Left lung (tissue), 10 donors: Measurements from ENCODE around the gene TEX9. TPM values are rescaled to one million over a fixed set of nuclear protein-coding genes. Genes with fewer than 3 reads are reported as not detected.
A peak's percentile ranks its signal among the peaks of the same experiment; 100 is the strongest.

Experiments
- ATAC-seq: fragments of 200-7000 bp; cut with Tn5 transposase; one replicate; pipeline ENCODE4 v1.9.1; 2020; ENCODE audit warnings: moderate library complexity
- DNase-seq, 4 donors: peaks; one replicate each; pipeline ENCODE4 v3.0.0-alpha.2; 2013 to 2020
- H3K27ac ChIP-seq, 2 donors: fragments of 200-600 bp; sonication (generic) in 1 of 2; one replicate each; pipeline versions ENCODE4 v1.5.0 to v1.8.0; 2020 to 2021
- H3K27me3 ChIP-seq, 2 donors: fragments of 200-600 bp; sonication (generic) in 1 of 2; one replicate each; pipeline versions ENCODE4 v1.5.0 to v1.8.0; 2020 to 2021
- H3K36me3 ChIP-seq, 2 donors: fragments of 200-600 bp; sonication (generic) in 1 of 2; one replicate each; pipeline versions ENCODE4 v1.5.0 to v1.8.0; 2020 to 2021
- H3K4me1 ChIP-seq, 2 donors: fragments of 200-600 bp; one replicate each; pipeline ENCODE4 v1.8.0; 2021
- H3K4me3 ChIP-seq, 2 donors: fragments of 200-600 bp; sonication (generic) in 1 of 2; one replicate each; pipeline versions ENCODE4 v1.5.0 to v1.8.0; 2020 to 2021; ENCODE audit warnings: mild to moderate bottlenecking in 1 of 2
- H3K9me3 ChIP-seq, 2 donors: fragments of 200-600 bp; sonication (generic) in 1 of 2; one replicate each; pipeline versions ENCODE4 v1.5.0 to v1.8.0; 2020 to 2021
- intact Hi-C, 2 donors: fragments of 100-400 bp; cut with DNase I; formaldehyde crosslinking; loops; one replicate each; pipeline versions ENCODE4 v1.11.2 to v1.14.2; 2022
- polyA plus RNA-seq, 6 donors: library from polyadenylated mRNA; unstranded; fragments of 120-200 nt; gene quantifications; one replicate each; pipeline ENCODE4 v1.2.1, GENCODE V29; 2013; ENCODE audit not compliant: insufficient read length in 6 of 6
- total RNA-seq, 2 donors: library from RNA; stranded (reverse); fragmentation: NEBNext Ultra II Directional; extraction: Animal tissue kit (Norgen Biotek cat#: 25700); gene quantifications; one replicate each; pipeline ENCODE4 v1.2.1, GENCODE V29; 2021
- TF ChIP-seq, protein P1 (sequence below), 2 donors: fragments of 200-600 bp; sonication (generic) in 1 of 2; IDR thresholded peaks; one replicate each; pipeline versions ENCODE4 v1.5.0 to v1.8.0; 2021; ENCODE audit warnings: antibody characterized with exemption in 2 of 2
- donor health status: DM: no; HTN: yes; CAD: no.
- donor health status: DM: no; HTN: no; CAD: no.

TEX9 gene
- total and polyA plus RNA-seq, 8 donors = 6.3 to 19.4 (median 16.7) TPM

GRCh38 chr15:56323435-56323834 is 41.8 kb upstream of the TEX9 start:
- Histone ChIP-seq H3K4me1 (no peaks in the 10 kb centered on the region), H3K4me3 (no peak overlapping the region), H3K27ac (no peak overlapping the region), H3K9me3 (peaks cover 0 to 1% of the 10 kb centered on the region in 2 donors), H3K36me3 (no peaks in the 10 kb centered on the region), H3K27me3 (no peaks in the 10 kb centered on the region)
- intact Hi-C loops = no loop called here
- TF ChIP-seq, protein P1, sequence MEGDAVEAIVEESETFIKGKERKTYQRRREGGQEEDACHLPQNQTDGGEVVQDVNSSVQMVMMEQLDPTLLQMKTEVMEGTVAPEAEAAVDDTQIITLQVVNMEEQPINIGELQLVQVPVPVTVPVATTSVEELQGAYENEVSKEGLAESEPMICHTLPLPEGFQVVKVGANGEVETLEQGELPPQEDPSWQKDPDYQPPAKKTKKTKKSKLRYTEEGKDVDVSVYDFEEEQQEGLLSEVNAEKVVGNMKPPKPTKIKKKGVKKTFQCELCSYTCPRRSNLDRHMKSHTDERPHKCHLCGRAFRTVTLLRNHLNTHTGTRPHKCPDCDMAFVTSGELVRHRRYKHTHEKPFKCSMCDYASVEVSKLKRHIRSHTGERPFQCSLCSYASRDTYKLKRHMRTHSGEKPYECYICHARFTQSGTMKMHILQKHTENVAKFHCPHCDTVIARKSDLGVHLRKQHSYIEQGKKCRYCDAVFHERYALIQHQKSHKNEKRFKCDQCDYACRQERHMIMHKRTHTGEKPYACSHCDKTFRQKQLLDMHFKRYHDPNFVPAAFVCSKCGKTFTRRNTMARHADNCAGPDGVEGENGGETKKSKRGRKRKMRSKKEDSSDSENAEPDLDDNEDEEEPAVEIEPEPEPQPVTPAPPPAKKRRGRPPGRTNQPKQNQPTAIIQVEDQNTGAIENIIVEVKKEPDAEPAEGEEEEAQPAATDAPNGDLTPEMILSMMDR (IDR thresholded peaks at IDR 0.05) = no peak
- DNase-seq (no peak), ATAC-seq (no peak)

DNA sequence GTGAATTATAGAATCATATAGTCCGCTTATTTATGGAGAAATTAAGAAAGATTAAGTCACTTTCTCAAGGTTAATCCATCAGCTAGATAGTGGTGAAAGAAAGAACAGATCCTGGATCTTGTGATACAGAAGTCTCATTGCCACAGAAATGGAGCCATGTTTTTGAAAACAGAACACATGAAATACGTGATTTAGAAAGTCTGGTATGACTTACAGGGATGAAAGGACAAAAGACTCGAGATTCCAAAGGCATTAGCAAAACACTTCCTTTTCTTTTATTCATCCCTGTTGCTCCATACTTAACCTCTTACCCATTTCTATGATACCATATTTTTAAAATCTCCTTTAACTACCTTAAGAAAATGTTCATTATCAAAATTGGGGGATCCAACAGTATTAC is 40.0 kb upstream of the TEX9 start:
- Histone ChIP-seq H3K4me1 (no peaks in the 10 kb centered on the region), H3K9me3 (peaks cover 0 to 5% of the 10 kb centered on the region in 2 donors), H3K4me3 (no peak overlapping the region), H3K27me3 (no peaks in the 10 kb centered on the region), H3K36me3 (no peaks in the 10 kb centered on the region), H3K27ac (no peak overlapping the region)
- DNase-seq = no peak
- TF ChIP-seq, protein P1 (IDR thresholded peaks at IDR 0.05) = no peak
- ATAC-seq = no peak
- intact Hi-C loops = no loop called here

- TF ChIP-seq, protein P1 (IDR thresholded peaks at IDR 0.05) = no peak
- Histone ChIP-seq H3K27ac (no peak overlapping the region), H3K9me3 (peaks cover 0 to 23% of the 10 kb centered on the region in 2 donors), H3K4me1 (no peaks in the 10 kb centered on the region), H3K4me3 (no peak overlapping the region), H3K27me3 (no peaks in the 10 kb centered on the region), H3K36me3 (no peaks in the 10 kb centered on the region)
- ATAC-seq (no peak), DNase-seq (peak in 1 of 4 donors; percentile 3)
- intact Hi-C loops = no loop called here
Measured at GRCh38 chr15:56327721-56328502, 37.3 kb upstream of the TEX9 start.

- Histone ChIP-seq H3K27ac (no peak overlapping the region), H3K4me3 (no peak overlapping the region), H3K9me3 (peaks cover 0 to 10% of the 10 kb centered on the region in 2 donors), H3K36me3 (no peaks in the 10 kb centered on the region), H3K4me1 (no peaks in the 10 kb centered on the region), H3K27me3 (no peaks in the 10 kb centered on the region)
- intact Hi-C loops = no loop called here
- ATAC-seq (no peak), DNase-seq (no peak)
- TF ChIP-seq, protein P1 (IDR thresholded peaks at IDR 0.05) = no peak
Measured at GRCh38 chr15:56337084-56337725, 28.0 kb upstream of the TEX9 start.

- no peaks in the 10 kb centered on the region for H3K9me3 ChIP-seq
- TF ChIP-seq, protein P1 (IDR thresholded peaks at IDR 0.05) = no peak
- no peak overlapping the region for H3K27ac ChIP-seq
- ATAC-seq (no peak), DNase-seq (no peak)
- intact Hi-C loops = no loop called here
- H3K36me3 ChIP-seq = no peaks in the 10 kb centered on the region
- no peaks in the 10 kb centered on the region for H3K4me1 ChIP-seq
- no peaks in the 10 kb centered on the region for H3K27me3 ChIP-seq
- H3K4me3 ChIP-seq = no peak overlapping the region
Measured at GRCh38 chr15:56339594-56339993, 25.6 kb upstream of the TEX9 start.
